HuH-7 (cell line): Measurements from ENCODE around the gene CTSZ.
"Not testable (repeated sequence)": the region's sequence is repeated elsewhere in the genome, so short reads cannot be mapped to it uniquely, and the experiment has no call there.

Experiments
- DNase-seq: peaks from one replicate; pipeline ENCODE4 v3.0.0; 2011; ENCODE audit warnings: low spot score

The CTSZ gene

DNA sequence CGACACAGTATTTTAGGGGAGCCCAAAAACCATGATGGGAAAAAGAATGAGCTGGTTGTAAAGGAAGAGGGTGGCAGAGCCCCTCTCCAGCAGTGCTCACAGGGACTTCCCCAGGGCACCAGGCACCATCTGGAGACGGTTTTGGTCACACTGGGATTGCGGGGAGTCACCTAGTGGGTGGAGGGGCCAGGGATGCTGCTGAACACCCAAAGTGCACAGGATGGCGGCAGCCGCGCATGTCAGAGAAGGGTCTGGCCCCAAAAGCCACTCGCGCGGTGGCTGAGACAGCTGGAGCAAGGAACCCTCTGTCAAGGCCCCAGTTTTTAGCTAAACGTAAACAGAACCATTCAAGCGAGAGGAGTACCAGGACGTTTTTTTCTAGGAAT is 10.8 kb downstream of the CTSZ start:
- no peak for DNase-seq

DNA sequence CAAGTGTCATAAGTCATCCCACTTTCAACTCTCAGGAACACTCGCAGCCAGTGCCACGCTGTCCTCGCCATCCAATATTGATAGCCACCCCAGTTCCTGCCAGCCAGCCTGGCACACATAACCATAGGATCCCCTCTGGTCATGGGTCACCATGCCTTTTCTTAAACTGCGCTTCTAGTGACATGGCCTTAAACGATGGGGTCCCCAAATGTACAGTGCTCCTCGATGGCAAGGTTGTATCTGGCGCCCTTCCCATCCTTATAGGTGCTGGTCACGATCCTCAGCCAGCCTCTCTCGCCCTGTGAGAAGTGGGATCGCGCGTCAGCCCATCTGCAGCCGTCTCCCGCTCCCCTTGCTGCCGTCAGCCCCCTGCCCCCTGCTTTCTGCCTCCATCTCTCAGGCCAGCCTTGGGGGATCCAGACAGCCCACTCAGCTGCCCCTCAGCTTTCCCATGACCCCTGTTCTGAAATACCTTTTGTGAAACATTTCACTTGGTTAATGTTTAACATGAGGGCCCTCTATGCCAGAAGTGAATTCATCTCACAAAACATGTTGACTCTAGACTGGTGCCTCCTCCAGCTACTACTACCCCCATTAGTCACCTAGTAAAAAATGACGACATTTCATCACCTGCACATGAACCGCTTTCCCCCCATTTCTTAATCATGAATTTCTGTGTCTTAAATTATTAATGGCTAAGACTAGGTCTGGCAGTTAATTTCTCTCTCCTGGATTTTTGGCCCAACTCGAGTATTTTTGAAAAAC is 11.4 kb downstream of the CTSZ start:
- DNase-seq = peak; percentile 81

DNA sequence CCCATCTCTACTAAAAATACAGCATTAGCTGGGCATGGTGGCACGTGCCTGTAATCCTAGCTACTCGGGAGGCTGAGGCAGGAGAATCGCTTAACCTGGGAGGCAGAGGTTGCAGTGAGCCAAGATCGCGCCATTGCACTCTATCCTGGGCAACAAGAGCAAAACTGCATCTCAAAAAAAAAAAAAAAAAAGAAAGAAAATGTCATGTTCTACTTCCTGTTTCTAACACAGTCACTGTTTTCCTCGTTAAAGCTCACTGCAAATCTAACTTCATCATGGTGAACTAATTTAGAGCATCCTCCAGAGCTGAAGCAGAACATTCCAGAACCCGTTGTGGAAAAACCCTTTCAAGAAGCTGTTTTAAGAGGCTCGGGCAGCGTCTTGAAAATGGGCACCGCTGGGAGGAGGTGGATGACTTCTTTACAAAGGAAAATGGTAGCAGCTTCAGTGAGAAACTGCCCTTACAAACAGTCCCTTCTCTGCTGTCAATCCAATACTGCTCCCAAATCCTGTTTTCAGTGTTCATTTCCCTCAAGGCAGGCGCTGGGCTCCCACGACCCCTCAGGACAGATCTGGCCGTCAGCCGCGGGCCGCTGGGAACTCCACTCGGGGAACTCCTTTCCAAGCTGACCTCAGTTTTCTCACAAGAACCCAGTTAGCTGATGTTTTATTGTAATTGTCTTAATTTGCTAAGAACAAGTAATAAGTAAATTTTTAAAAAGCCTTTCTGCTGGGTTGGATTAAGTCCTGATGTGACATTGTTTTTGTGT is 12.5 kb downstream of the CTSZ start:
- no peak for DNase-seq

DNA sequence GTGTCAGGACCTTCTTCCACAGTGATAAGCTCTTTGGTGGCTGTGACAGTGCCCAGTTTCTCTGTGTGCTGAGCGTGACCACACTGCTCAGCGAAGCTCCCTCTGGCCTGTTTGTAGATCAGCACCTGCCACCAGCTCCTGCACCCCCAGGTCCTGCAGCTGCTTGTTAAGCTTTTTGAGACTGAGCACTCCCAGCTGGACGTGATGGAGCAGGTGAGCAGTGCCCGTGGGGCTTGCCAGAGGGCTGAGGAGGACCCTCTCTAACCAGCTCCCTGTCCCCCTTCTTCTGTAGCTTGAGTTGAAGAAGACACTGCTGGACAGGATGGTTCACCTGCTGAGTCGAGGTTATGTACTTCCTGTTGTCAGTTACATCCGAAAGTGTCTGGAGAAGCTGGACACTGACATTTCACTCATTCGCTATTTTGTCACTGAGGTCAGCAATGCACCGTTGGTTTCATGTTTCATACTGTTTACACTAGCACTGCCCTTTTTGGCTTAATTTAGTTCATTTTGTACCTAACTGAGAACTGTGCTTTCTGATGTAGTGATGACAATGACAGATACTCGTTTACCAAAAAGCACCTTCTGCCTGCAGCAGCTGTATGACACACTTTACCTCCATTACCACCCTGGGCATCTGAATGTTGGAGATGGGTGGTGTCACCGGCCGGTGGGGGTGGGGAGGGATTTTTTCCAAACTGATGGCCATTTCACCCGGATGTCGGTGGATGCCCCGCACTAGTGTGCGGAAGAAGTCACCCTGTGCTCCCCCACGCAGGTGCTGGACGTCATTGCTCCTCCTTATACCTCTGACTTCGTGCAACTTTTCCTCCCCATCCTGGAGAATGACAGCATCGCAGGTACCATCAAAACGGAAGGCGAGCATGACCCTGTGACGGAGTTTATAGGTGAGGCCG is 13.5 kb downstream of the CTSZ start:
- DNase-seq = no peak

DNA sequence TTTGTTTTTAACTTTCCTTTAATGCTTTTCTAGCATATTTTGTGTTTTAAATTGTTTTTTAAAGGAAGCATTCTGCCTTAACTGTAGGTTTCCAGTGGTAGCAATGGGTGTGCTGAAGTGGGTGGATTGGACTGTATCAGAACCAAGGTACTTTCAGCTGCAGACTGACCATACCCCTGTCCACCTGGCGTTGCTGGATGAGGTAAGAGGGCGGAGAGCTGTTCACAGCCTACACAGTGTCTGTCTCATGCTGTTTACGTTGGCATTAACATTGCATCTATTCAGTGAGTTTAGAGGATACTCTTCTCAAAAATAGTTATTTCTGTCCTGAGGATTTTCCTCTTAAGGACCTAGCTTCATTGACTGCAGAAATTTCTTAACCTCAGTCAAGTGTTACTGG is 14.1 kb downstream of the CTSZ start:
- no peak for DNase-seq

DNA sequence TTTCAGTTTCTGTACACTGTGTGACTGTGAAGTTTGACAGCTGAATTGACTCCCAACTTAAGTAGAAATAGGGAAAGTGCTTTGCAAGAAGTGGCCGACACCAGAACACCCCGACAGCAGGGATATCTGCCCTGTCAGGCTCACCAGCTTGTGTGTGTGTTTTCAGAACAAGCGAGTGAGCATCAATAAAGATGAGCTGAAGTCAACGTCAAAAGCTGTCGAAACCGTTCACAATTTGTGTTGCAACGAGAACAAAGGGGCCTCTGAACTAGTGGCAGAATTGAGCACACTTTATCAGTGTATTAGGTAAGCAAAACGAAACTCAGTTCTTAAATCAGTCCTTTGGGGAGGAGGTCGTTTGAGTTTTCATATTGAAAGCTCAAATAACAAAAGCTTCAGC is 15.3 kb downstream of the CTSZ start:
- peak; percentile 74 for DNase-seq

DNA sequence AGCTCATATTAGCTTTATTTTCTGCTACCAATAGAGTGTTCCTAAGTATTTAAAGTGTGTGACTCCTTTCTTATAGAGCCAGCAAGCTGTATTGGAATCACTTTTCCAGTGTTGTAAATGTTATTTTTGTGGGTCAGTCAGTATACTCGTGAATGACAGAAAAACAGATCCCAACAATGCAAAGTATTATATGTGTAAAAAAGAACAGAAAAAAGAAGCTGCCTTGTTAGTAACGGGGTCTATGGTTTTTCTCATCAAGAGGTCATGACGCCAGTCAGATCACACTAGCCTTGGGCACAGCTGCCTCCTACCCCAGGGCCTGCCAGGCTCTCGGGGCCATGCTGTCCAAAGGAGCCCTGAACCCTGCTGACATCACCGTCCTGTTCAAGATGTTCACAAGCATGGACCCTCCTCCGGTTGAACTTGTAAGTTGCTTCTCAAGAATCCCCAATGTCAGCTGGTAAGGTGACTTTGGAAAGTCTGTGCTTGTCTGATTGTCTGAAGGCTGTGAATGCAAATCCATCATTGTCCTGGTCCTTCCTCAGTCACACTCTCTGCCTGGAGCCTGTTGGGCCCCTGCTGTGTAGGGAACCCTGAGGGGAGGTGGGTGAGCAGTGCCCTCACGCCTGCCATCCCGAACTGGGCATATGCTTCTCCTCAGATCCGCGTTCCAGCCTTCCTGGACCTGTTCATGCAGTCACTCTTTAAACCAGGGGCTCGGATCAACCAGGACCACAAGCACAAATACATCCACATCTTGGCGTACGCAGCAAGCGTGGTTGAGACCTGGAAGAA is 16.2 kb downstream of the CTSZ start:
- DNase-seq = no peak

DNA sequence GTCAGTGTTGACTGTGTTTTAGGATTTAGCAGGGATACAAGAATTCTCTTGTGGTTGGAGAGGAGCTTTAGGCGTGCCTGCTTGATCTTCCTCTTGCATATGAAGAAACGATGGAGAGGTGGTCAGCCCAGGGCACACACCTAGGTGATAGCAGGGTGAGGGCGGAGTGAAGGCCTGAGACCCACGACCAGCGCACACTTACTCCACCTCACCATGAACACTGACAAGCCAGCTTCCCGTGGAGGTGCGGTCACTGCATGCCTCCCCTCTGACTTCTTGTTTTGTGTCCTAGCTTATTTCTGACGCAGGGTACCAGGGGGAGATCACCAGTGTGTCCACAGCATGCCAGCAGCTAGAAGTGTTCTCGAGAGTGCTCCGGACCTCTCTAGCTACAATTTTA is 17.9 kb downstream of the CTSZ start:
- DNase-seq = no peak

DNA sequence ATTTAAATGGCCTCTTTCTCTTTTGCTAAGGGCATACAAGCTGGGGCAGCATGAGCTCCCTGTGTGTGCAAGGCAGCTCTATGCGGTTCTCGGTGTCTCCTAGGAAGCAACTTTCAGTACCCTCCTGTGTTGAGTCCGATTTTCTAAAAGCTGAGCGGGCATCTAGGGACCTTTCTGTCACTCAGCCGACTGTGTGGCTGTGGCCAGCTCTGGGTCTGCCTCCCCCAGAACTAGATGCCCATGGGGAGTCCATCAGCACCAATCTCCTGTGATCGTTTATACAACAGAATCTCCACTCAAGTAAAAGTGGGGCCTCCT is 18.5 kb downstream of the CTSZ start:
- no peak for DNase-seq

DNA sequence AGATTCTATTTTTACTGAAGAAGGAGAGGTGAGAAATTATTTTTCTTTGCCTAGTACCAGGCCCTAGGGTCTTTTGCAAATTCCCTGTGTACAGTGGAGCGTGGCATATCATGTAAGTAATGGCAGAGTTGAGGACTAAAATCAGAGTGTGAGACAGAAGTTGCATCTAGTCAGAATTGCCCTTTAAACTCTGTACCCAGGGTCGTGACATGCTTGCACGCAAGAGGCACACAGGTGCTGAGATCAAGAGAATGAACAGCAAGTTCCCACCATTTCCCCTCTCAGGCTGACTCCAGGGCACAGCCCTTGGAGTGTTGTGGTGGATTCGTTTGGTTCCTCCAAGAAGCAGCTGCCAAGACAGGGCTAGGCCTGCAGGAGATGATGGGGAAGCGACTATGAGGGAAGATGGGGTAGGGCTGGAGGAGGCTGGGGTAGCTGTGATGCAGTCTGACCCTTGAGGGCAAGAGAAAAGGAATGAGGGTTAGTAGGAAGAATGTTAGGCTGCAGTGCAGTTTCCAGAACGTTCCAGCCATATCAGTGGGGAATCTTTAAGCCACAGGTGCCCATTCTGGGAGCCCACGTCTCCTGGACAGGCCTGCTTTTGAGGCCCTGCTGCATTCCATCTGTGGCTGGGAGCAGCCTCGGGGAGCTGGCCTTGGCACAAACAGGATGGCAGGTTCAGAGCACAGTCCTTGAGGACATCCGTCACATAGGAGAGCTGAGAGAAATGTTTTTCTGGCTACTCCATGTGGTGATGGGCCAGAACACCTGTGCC is 19.1 kb downstream of the CTSZ start:
- no peak for DNase-seq

DNA sequence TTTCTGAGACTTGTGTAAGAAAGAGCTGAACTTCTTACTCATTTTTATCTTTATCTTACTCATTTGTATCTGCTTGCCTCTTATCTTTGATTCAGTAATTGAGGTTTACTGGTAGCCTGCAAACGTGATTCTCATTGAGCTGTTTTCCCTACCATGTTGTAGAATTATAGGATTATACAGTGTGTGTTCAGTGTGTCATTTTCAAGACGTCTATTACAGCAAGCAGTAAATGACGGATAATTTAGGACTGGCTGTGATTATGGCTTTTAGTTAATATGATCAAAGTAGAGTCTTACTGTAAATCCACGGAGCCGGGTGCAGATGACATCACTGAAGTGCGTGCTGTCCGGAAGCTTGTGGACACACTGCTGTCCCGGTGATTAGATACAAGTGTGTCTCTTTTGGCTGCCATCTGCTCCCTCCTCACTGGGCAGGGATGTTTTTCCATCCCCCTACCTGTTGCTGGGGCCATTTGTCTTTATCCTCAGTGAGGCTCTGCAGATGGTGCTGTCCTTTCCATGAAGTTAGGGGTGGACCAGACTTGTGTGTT is 20.0 kb downstream of the CTSZ start:
- DNase-seq = no peak

DNA sequence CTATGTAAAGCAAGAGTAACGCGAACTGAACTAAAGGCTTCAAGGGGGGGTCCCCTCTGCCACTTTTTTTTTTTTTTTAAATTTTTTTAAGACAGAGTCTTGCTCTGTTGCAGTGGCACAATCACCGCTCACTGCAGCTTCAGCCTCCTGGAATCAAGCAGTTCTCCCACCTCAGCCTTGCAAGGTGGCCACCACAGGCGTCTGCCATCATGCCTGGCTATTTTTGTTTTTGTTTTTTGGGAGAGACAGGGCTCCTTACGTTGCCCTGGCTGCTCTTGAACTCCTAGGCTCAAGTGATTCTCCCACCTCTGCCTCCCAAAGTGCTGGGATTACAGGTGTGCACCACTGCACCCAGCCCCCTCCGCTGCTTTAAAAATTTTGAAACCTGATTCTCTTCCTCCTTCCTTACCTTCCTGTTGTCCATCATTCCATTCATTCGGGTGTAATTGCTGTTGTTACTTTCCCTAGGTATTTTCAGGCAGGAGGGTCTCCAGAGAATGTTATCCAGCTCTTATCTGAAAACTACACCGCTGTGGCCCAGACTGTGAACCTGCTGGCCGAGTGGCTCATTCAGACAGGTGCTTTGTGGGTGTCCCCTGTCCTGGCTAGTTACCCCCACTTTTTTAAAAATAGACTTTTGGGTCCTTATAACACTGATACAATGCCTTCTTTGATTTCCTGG is 20.6 kb downstream of the CTSZ start:
- no peak for DNase-seq

DNA sequence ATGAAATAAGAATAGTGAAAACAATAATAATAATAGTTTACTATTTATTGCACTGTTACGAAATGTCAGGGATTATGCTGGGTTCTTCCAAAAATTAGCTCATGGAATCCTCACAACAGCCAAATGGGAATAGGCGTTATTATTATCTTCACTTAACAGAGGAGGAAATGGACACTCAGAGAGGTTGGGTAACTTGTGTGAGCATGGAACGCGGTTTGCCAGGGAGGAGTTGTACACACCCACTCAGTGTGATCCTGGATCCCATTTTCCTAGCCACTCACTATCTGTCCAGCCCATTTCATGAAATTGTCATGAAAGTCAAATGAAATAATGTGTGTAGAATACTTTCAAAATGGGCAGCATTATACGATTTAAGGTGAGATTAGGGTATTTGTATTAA is 21.4 kb downstream of the CTSZ start:
- no peak for DNase-seq

DNA sequence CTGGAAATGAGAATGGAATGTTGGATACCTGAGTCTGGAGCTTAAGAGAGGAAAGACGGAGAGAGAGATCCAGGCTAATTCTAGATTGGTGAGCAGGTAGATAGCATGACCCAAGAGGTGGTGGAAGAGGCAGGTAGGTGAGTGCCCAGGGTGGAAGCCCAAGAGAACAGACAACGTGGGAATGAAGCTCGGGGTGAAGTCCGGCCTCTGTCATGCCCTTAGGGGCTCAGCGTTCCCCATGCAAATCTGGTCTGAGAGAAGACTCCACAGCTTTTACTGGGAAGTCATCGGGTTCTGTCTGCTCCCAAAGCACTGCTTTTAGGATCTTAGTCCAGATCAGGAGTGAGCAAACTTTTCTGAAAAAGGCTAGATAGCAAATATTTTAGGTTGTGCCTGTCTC is 22.4 kb downstream of the CTSZ start:
- no peak for DNase-seq

DNA sequence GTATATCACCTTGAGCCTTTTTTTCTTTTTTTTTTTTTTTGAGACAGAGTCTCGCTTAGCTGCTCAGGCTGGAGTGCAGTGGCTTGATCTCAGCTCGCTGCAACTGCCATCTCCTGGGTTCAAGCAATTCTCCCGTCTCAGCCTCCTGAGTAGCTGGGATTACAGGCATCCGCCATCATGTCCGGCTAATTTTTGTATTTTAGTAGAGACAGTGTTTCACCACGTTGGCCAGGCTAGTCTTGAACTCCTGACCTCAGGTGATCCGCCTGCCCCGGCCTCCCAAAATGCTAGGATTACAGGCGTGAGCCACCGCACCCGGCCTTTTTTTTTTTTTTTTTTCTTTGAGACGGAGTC is 24.0 kb downstream of the CTSZ start:
- not testable (repeated sequence) for DNase-seq

DNA sequence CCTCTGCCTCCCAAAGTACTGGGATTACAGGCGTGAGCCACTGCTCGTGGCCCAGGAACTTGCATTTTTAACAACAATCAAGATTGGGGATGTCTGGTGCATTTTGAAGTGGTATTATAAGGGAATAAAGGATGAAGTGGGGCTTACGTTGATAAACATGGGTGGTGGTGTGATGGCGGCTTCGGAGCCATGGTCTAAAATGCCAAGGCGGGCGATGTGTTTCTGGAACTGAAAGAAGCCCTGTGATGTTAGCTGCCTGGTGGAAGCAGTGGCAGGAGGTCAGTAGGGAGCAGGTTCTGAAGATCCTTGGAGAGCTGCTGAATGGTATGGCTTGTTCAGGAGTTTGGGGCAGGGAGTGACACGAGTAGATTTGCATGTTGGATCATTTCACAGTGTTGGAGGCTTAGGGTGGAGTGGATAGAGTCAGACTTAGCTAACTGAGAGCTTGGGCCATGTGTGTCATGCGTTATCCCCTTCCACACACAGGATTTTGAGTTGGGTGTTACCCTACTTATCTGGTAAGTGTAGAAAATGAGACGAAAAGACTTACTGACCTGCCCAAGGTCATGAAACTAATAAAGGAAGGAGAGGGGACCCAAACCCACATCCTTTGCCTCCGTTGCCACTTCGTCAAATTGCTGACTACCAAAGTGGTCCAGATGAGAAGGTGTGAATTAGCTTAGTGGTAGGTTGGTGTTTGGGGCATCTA is 24.5 kb downstream of the CTSZ start:
- no peak for DNase-seq

DNA sequence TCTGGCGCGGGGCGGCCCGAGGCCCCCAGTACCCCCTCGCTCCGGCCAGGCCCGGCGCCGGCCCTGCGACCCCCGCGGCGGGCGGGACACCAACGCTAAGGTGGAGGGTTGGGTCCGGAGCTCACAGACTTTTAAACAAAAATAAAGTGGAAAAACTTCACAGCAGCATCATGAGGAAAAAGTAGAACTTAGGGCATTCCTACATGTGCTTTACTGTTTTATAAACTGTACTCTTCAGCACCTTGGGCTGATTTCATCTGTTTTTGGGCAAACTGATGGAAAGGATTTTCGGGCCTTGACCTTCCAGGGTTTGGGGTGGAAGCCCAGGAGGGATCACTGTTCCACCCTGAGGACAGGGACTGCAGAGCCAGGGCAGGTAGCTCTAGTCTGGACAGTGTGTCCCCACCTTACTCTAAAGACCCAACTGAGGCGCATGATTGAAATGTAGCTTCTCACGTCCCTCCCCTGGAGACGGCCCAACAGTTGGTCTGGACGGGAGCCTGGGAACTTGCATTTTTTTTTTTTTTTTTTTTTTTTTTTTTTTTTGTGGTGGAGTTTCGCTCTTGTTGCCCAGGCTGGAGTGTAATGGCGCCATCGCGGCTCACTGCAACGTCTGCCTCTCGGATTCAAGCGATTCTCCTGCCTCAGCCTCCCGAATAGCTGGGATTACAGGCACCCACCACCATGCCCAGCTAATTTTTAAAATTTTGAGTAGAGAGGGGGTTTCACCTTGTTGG is 25.3 kb downstream of the CTSZ start:
- no peak for DNase-seq

DNA sequence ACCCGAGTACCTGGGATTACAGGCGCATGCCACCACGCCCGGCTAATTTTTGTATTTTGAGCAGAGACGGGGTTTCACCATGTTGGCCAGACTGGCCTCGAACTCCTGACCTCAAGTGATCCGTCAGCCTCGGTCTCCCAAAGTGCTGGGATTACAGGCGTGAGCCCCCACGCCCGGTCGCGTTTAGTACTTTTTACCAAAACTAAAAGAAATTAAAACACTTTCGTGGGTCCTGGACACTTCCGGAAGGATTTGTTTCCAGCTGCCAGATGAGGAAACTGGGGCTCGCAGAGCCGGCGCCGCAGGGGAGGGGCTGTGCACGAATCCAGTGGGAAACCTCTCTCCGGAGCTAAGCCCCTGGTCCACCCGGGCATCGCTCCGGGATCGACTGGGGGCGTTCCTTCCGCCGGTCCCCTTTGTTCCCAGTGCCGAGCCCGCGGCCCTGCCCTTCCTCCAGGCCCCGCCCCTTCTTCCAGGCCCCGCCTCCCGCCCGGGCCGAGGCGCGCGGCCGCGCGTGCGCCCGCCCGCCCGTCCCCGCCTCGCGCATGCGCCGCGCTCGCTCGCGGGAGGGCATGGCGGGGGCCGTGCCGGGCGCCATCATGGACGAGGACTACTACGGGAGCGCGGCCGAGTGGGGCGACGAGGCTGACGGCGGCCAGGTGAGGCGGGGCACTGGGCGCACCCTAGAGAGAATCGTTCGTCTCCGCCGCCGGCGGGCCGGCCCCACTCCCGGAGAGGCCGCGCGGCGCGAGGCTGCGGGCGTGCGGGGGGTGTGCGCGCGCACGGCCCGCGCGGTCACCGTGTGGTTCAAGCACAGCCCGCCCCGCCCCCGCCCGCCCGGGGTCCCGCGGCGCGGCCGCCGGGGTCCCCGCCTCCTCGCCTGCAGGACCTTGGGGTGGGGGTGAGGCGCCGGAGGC is 26.1 kb downstream of the CTSZ start, which contains the start of gene NELFCD:
NELFCD (plus strand) TSS at position 546 of the 917 bp plus-strand sequence; CDS start at position 600, 54 bp downstream.
- peak; percentile 97 for DNase-seq
